GM10847 (cell line): Measurements from ENCODE around the gene ATG101.

Source experiments
- POLR2A ChIP-seq: IDR thresholded peaks from 2 replicates; pipeline ENCODE4 v1.6.1; 2011; ENCODE audit not compliant: insufficient read length; ENCODE audit errors: extremely low read depth

Gene ATG101

DNA sequence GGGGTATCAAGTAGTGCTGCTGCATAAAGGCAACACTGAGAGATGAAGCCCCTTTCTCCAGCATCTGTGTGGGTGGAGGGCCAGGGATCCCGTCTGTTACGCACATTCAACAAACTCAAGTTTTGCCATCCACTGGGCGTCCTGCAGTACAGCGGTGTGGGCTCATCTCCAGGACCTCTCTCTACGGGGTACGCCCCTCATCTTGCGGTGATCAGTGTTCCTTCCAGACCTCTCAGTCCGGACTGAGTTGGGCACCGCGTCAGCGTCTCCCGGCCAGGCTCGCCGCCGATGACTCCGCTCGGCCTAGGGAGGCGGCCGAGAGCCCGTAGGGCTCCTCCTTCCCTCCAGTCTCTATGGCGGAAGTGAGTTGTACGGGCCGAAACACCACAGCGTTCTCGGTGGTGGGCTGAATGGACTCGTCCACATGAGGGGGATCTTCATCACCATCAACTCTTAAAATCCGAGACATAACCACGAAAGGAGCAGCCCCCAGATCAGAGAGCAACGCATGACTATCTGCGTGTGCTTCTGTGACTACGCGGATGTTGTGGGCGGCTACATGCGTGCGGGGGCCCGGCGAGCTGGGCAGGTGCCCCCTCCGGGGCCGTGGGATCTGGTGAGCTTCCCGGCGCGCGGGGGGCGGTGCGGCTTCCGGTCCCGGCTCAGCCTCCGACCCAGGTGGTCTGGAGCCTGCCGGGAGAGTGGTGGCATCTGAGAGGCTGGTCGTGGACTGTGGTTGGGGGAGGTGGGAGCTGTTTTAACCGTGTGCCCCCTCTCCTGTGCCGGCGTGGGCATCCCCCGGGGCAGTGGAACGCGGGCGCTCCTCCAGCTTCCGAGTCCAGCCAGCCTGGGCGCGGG is at the start of gene ATG101:
Gene ATG101 (plus strand): TSS at position 652 of the 858 bp plus-strand sequence. CDS start 3,673 bp downstream, outside the sequence.
- peak; percentile 79 for TF ChIP-seq POLR2A

DNA sequence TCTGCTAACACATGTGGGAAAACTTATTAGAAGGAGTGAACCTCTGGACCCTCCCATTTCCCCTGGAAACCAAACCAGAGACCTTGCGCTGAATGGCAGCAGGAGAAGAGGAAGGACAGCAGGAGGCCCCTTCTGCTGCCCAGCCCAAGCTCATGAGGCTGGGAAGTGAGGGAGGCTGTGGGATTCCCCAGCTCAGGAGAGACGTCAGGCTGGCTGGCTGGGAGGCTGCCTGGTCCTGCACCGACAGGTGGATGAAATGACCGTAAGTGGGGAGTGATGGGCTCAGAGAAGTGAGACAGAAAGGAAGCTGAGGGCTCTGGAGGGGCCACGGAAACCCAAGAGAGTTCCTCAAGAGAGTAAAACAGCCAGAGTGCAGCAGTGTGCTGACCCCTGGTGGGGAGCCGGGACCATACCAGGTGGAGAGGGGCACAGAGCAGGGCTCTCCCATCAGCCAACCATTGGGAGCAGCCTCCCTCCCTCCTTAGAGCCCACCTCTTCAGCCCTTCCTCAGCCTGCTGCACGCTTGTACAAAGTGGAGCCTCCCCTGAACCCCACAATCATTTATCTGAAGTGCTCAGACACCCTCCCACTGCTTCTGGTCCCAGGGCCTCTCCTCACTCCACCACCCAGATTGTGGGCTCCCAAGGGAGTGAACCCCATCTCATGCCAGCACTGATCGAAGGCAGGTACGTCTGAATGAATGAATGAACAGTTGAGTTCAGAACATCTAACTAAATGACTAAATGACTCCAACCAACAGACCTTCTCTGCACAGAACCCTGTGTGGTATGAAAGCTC is 49.0 kb upstream of the ATG101 start:
- no peak for TF ChIP-seq POLR2A

DNA sequence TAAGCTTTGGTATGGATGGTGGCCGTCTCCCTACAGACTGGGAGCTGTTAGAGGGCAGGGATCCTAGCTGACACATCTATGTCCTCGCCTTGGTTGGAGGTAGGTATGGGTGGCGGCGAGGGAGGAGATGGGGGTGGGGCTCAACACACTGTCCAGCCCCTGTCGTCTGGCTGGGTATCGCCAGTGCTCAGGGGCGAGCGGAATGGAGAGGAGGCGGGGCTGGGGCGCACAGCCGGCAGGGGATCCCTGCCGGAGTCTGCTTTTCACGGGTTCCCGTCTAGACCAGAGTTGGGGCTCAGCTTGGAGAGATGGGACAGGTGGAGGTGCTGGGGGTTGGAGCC is 47.0 kb upstream of the ATG101 start:
- TF ChIP-seq POLR2A: no peak

DNA sequence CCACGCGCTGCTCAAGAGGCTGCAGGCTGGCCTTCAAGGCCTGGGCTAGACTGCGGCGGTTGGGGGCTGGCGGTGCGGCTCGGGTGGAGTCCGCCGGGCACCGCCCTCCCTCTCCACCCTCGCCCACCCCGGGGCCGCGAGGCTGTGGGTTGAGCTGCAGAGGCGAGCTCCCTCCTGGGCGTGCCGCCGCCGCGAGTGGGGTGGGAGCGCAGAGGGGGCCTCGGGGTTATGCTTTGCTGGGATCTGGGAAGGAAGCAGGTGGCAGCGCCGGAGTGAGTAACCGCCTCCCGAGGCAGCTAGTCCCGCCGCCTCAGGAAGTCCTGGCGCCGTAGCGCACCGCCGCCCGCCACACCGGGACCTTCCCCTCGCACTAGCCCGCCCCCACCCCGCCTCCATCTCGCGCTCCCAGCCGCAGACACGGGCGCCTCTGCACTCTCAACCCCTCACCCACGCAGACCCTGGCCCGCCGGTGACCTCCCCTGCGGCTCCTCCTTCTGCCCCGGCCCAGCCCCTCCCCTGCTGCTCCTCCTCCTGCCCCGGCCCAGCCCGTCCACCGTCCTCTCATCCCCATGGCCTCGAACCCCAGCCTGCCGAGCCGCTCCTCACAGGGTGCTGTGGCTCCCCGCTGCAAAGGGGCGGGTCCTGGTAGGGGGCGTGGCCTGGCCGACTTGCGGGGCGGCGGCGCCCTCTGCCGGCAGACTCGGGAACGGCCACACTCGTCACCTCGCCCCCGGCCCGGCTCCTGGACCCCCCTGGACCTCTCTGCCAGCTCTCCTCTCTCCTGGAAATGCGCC is 46.4 kb upstream of the ATG101 start:
- no peak for TF ChIP-seq POLR2A

DNA sequence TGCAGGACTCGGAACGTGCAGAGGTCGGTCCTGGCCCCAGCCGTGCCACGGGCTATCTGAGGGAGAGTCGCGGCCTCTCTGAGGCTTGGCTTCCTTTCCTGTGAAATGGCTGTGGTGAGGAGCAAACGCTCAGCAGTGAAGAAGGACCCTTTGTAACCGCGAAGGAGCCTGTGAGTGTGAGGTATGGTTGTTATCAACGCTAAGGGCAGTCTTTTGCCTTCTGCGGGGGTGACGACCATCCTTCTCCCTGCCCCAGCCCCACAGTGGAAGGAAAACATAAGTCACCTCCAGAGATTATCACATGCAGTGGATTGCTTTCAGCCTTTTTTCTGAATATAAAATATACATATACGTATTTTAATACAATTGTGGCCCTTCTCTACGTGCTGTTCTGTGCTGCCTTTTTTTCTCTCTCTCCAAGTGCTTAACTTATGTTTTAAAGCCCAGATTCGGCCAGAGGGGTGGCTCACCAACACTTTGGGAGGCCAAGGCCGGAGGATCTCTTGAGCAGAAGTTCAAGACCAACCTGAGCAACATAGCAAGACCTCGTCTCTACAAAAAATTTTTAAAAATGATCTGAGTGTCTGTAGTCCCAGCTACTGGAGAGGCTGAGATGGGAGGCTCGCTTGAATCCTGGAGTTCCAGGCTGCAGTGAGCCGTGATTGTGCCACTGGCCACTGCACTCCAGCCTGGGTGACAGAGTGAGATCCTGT is 45.6 kb upstream of the ATG101 start:
- no peak for TF ChIP-seq POLR2A

- TF ChIP-seq POLR2A: no peak
Observed at GRCh38 chr12:52024845-52025230, 44.9 kb upstream of the ATG101 start.

DNA sequence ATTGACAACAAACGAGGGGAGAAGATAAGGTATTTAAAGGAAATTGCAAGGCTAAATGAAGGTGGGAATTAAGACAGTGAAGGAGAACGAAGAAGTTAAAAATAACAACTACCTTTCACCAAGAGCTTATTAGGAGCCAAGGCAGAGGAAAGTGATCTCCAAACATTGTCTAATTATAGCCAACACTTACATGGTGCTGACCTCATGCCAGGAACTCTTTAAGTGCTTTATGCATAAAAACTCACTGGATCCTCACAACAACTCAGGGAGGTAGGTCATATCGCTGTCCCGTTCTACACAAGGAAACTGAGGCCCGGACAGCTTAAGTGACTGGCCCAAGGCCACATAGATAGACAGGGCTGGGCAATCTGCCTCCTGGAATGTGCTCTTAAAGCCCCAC is 43.5 kb upstream of the ATG101 start:
- no peak for TF ChIP-seq POLR2A

DNA sequence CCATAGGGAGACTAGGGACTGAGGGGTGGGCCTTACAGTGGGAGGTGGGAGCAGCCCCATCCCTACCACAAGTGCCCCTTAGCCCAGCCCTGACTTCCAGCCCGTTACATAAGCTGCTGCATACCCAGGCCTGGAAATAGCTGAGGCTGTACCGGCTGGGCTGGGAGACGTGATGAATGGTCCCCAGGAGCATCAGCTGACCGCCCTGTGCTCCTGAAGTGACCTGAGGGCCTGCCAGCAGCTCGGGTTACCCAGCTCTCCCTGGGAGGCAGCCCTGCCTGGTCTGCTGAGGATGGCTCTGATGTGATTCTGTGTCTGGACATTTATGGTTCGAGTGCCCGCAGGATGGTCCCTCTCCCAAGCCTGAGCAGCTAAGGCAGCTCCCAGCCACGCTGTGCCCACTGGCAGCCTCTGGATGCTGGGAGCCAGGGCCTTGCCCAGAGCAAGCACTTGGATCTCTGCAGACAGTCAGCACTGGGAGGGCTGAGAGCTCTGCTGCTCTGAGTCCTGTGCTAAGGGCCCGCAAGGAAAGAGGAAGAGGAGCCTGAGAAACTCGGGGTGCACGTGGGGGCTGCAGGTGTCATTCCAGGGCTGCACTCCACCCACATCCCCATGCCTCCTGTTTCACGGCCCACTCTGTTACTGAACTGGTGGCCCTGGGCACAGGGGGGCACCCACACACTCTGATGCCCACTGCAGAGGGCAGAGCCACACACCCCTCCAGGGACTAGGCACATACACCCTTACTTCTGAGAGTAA is 42.5 kb upstream of the ATG101 start:
- no peak for TF ChIP-seq POLR2A

DNA sequence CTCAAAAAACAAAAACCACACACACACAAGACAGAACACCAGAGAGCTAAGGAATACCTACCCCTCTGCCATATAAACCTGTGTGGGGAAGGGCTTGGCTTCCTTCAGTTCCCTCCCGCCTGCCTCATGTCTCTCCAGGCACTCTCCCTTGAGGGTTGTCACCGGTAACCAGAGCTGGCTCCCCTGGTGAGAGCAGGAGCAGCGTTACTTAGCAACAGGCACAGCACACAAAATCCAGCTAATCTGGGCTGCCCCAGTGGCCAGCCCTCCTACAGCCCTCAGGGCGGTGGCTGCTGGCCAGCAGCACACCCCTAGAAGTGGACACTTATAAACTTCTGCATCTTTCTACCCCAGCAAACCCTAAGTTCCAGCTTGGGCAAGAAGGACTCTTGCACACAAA is 40.1 kb upstream of the ATG101 start:
- TF ChIP-seq POLR2A: no peak

DNA sequence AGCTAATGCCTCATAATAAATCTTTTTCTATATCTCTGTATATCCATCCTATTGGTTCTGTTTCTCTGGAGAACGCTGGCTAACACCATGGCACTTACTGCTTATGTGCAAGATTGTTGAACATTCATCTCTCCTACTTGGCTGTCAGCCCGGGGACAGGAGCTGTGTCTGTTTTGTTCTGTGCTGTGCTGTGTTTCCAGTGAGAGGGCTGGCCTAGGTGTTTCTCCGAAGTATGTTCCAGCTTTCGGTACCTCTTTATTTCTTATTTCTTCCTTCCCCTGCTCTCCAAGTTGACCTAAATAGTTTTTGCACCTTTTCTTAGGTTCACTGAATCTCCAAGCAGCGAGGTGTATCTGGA is 37.4 kb upstream of the ATG101 start:
- no peak for TF ChIP-seq POLR2A

DNA sequence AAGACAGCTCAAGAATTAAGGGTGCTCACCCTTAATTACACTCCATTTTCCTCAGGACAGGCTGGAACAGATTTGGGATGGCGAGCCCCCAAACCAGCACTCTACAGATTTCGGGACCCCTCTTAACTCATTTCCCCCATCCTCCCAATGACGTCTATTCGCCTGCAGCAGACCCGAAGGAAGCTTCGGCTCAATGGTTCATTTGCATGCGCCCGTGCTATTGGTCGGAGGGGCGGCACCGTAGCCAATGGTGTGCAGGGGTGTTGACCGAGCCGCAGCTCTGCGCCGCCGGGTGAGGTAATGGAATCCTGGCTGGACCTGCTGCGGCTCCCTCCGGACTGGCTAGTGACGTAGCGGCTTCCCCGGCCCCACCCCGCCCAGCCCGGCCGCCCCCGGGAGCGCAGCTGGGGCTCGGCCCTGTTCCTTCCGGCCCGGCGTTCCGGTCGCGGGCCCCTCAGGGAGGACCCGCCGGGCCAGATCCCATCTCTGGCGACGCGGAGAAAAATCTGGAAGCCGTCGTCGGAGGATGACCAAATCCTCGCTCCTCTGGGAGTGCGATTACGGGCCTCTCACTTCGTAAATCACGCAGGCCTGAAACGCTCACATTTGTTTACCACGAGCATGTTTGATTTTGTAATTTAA is 36.9 kb upstream of the ATG101 start:
- peak; percentile 35 for TF ChIP-seq POLR2A

- TF ChIP-seq POLR2A: no peak
Observed at GRCh38 chr12:52033446-52034140, 36.2 kb upstream of the ATG101 start.

DNA sequence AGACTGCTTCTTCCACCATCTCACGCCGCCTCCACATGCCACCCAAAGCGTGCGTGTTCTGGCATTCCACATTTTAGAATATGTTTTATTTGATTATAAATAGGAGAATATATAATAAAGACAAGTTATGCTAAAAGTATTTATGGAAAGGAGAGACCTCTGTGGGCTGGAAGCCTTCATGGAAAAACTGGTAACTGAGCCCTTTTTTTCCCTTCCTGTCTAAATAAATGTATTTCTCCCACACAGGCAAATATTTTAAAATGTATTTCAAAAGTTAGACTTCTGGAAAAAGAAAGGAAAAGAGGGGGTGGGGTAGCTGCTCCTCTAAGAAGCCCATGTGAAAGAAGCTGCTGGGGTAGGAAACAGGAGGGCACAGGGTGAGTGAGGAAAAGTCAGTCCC is 34.6 kb upstream of the ATG101 start:
- no peak for TF ChIP-seq POLR2A
